ENCODE data around the gene CNGB1. TPM values are rescaled to one million over a fixed set of nuclear protein-coding genes. Genes with fewer than 3 reads are reported as not detected.

The CNGB1 gene
- total and polyA plus RNA-seq, 4 donors, result under 0.01 TPM; not detected in 2

DNA sequence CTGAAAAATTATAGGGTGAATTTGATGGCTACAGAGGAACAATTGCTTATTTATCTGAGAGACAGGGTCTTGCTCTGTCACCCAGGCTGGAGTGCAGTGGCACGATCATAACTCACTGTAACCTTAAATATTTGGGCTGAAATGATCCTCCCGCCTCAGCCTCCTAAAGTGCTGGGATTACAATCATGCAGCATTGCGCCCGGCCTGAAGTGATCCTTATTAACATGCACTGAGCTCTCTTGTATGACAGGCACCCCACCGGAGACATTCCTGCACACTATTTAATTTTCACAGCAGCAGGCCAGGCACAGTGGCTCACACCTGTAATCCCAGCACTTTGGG lies 77.7 kb downstream of the CNGB1 start:
- DNase-seq (ENCODE audit: low spot score), result no peak
- no peaks in the 10 kb centered on the region for H3K36me3 ChIP-seq (ENCODE audit: control insufficient read depth in 4 of 4, insufficient read depth in 3 of 4, low read depth in 1 of 4, low read length in 3 of 4)
- H3K27me3 ChIP-seq (ENCODE audit: control insufficient read depth in 4 of 4, insufficient read depth in 4 of 4, low read length in 3 of 4), result no peaks in the 10 kb centered on the region
- peaks cover 22 to 54% (median 40%) of the 10 kb centered on the region in 4 donors for H3K4me1 ChIP-seq (ENCODE audit: control insufficient read depth in 4 of 4, insufficient read depth in 4 of 4, low read length in 3 of 4)
- H3K4me3 ChIP-seq (ENCODE audit: low read depth in 1 of 3, low read length in 3 of 3), result no peak overlapping the region
- H3K9ac ChIP-seq (ENCODE audit: low read depth in 1 of 2, low read length in 2 of 2), result peak overlapping the region; percentile 56 to 82
- H3K27ac ChIP-seq (ENCODE audit: low read depth in 1 of 2, low read length in 2 of 2), result peak overlapping the region; percentile 94 to 99
- no peaks in the 10 kb centered on the region for H3K9me3 ChIP-seq (ENCODE audit: control insufficient read depth in 4 of 4, low read length in 3 of 4)
- TF ChIP-seq, protein P1, sequence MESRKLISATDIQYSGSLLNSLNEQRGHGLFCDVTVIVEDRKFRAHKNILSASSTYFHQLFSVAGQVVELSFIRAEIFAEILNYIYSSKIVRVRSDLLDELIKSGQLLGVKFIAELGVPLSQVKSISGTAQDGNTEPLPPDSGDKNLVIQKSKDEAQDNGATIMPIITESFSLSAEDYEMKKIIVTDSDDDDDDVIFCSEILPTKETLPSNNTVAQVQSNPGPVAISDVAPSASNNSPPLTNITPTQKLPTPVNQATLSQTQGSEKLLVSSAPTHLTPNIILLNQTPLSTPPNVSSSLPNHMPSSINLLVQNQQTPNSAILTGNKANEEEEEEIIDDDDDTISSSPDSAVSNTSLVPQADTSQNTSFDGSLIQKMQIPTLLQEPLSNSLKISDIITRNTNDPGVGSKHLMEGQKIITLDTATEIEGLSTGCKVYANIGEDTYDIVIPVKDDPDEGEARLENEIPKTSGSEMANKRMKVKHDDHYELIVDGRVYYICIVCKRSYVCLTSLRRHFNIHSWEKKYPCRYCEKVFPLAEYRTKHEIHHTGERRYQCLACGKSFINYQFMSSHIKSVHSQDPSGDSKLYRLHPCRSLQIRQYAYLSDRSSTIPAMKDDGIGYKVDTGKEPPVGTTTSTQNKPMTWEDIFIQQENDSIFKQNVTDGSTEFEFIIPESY (IDR thresholded peaks at IDR 0.05), result no peak
- WGBS, result 55% methylated on average over 5 of the region's 5 CpGs

DNA sequence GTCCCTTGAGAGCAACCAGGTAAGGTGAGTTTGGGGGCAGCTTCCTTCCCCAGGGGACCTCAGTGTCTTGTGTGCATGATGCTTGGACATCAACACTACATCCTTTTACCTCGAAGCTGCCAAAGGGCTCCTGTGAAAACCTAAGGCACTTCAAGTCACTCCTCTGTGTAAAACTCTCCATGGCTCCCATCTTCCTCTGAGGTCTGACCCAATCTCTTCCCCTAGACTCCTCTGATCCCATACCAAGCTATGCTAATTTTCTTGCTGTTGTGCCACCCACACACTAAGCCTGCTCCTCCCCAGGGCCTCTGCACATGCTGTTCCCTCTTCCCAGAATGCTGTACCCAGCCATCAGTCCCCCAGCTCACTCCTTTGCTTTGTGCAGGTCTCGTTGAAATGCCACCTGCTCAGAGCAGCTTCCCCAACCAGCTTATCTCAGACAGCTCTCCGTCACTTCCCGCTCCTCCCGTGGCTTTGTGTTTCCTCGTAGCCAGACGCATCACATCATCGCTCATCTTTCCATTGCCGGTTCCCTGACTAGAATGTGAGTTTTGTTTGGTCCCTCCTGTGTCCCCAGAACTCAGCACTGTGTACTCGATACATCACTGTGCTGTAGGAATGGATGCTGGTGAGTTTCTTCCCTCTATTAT lies 78.4 kb downstream of the CNGB1 start:
- peak overlapping the region in 1 of 3 donors; percentile 20 for H3K4me3 ChIP-seq (ENCODE audit: low read depth in 1 of 3, low read length in 3 of 3)
- H3K36me3 ChIP-seq (ENCODE audit: control insufficient read depth in 4 of 4, insufficient read depth in 3 of 4, low read depth in 1 of 4, low read length in 3 of 4), result no peaks in the 10 kb centered on the region
- peak overlapping the region; percentile 56 to 82 for H3K9ac ChIP-seq (ENCODE audit: low read depth in 1 of 2, low read length in 2 of 2)
- H3K27me3 ChIP-seq (ENCODE audit: control insufficient read depth in 4 of 4, insufficient read depth in 4 of 4, low read length in 3 of 4), result no peaks in the 10 kb centered on the region
- peak overlapping the region; percentile 94 to 99 for H3K27ac ChIP-seq (ENCODE audit: low read depth in 1 of 2, low read length in 2 of 2)
- WGBS, result 70% methylated on average over 10 of the region's 10 CpGs
- H3K9me3 ChIP-seq (ENCODE audit: control insufficient read depth in 4 of 4, low read length in 3 of 4), result no peaks in the 10 kb centered on the region
- no peak for DNase-seq (ENCODE audit: low spot score)
- TF ChIP-seq TAF1 (conservative IDR thresholded peaks at IDR 0.05) (no peak), RXRA (IDR thresholded peaks at IDR 0.05) (no peak), NR2F2 (IDR thresholded peaks at IDR 0.05) (no peak), JUND (IDR thresholded peaks at IDR 0.05) (no peak), FOXA2 (IDR thresholded peaks at IDR 0.05) (no peak), EGR1 (IDR thresholded peaks at IDR 0.05; ENCODE audit: low read depth in 2 of 2) (no peak), HNF4A (conservative IDR thresholded peaks at IDR 0.05) (no peak), GABPA (IDR thresholded peaks at IDR 0.05 in 1 of 2, conservative IDR thresholded peaks at IDR 0.05 in 1 of 2) (no peak), RAD21 (IDR thresholded peaks at IDR 0.05) (no peak), FOXA1 (IDR thresholded peaks at IDR 0.05) (no peak), YY1 (IDR thresholded peaks at IDR 0.05) (no peak), HNF4G (IDR thresholded peaks at IDR 0.05) (no peak), SP1 (IDR thresholded peaks at IDR 0.05) (no peak)
- TF ChIP-seq, protein P2, sequence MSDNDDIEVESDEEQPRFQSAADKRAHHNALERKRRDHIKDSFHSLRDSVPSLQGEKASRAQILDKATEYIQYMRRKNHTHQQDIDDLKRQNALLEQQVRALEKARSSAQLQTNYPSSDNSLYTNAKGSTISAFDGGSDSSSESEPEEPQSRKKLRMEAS (IDR thresholded peaks at IDR 0.05), result no peak
- TF ChIP-seq, protein P1 (IDR thresholded peaks at IDR 0.05), result no peak
- TF ChIP-seq, protein P3, sequence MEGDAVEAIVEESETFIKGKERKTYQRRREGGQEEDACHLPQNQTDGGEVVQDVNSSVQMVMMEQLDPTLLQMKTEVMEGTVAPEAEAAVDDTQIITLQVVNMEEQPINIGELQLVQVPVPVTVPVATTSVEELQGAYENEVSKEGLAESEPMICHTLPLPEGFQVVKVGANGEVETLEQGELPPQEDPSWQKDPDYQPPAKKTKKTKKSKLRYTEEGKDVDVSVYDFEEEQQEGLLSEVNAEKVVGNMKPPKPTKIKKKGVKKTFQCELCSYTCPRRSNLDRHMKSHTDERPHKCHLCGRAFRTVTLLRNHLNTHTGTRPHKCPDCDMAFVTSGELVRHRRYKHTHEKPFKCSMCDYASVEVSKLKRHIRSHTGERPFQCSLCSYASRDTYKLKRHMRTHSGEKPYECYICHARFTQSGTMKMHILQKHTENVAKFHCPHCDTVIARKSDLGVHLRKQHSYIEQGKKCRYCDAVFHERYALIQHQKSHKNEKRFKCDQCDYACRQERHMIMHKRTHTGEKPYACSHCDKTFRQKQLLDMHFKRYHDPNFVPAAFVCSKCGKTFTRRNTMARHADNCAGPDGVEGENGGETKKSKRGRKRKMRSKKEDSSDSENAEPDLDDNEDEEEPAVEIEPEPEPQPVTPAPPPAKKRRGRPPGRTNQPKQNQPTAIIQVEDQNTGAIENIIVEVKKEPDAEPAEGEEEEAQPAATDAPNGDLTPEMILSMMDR (IDR thresholded peaks at IDR 0.05; ENCODE audit: low read depth, low read length, missing input control), result no peak
- TF ChIP-seq, protein P4, sequence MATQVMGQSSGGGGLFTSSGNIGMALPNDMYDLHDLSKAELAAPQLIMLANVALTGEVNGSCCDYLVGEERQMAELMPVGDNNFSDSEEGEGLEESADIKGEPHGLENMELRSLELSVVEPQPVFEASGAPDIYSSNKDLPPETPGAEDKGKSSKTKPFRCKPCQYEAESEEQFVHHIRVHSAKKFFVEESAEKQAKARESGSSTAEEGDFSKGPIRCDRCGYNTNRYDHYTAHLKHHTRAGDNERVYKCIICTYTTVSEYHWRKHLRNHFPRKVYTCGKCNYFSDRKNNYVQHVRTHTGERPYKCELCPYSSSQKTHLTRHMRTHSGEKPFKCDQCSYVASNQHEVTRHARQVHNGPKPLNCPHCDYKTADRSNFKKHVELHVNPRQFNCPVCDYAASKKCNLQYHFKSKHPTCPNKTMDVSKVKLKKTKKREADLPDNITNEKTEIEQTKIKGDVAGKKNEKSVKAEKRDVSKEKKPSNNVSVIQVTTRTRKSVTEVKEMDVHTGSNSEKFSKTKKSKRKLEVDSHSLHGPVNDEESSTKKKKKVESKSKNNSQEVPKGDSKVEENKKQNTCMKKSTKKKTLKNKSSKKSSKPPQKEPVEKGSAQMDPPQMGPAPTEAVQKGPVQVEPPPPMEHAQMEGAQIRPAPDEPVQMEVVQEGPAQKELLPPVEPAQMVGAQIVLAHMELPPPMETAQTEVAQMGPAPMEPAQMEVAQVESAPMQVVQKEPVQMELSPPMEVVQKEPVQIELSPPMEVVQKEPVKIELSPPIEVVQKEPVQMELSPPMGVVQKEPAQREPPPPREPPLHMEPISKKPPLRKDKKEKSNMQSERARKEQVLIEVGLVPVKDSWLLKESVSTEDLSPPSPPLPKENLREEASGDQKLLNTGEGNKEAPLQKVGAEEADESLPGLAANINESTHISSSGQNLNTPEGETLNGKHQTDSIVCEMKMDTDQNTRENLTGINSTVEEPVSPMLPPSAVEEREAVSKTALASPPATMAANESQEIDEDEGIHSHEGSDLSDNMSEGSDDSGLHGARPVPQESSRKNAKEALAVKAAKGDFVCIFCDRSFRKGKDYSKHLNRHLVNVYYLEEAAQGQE (IDR thresholded peaks at IDR 0.05), result no peak
- TF ChIP-seq, protein P5, sequence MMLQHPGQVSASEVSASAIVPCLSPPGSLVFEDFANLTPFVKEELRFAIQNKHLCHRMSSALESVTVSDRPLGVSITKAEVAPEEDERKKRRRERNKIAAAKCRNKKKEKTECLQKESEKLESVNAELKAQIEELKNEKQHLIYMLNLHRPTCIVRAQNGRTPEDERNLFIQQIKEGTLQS (IDR thresholded peaks at IDR 0.05), result no peak
- H3K4me1 ChIP-seq (ENCODE audit: control insufficient read depth in 4 of 4, insufficient read depth in 4 of 4, low read length in 3 of 4), result peaks cover 22 to 54% (median 40%) of the 10 kb centered on the region in 4 donors

Data from liver (tissue), 9 donors.